ENCODE measurements around the gene EPOP. TPM values are rescaled to one million over a fixed set of nuclear protein-coding genes. Genes with fewer than 3 reads are reported as not detected.
A peak's percentile ranks its signal among the peaks of the same experiment; 100 is the strongest.

The EPOP gene
- total RNA-seq, 1 donor from 2014 or later = 0.46 TPM

- ATAC-seq (ENCODE audit: poor library complexity) = no peak
- DNase-seq = no peak
- intact Hi-C loops (cut with DNase I) = no loop called here
Observed at GRCh38 chr17:38707678-38708351, 33.1 kb upstream of the EPOP start.

GRCh38 chr17:38706505-38707216 lies 31.9 kb upstream of the EPOP start:
- DNase-seq (no peak), ATAC-seq (ENCODE audit: poor library complexity) (no peak)
- intact Hi-C loops (cut with DNase I) = no loop called here

- ATAC-seq (ENCODE audit: poor library complexity) (no peak), DNase-seq (peak; percentile 80)
- intact Hi-C loops (cut with DNase I) = no loop called here
Observed at GRCh38 chr17:38705803-38706504, 31.2 kb upstream of the EPOP start.

- DNase-seq (no peak), ATAC-seq (ENCODE audit: poor library complexity) (no peak)
- intact Hi-C loops (cut with DNase I) = no loop called here
Observed at GRCh38 chr17:38705523-38705802, 30.7 kb upstream of the EPOP start.

GRCh38 chr17:38704606-38705522 lies 30.1 kb upstream of the EPOP start, which contains the start of gene MLLT6:
MLLT6 (plus strand) TSS chr17:38705273; CDS start chr17:38705633, 360 bp downstream.
- intact Hi-C loops (cut with DNase I) = loop anchor here (5.0 kb wide), 1 partner anchor 32 kb away; no protein-coding TSS in a partner anchor
- peak; percentile 89 for DNase-seq
- peak; percentile 49 for ATAC-seq (ENCODE audit: poor library complexity)

- peak; percentile 88 for DNase-seq
- peak; percentile 53 for ATAC-seq (ENCODE audit: poor library complexity)
- intact Hi-C loops (cut with DNase I) = loop anchor here (5.0 kb wide), 1 partner anchor 33 kb away; no protein-coding TSS in a partner anchor
Observed at GRCh38 chr17:38703742-38704605, 29.2 kb upstream of the EPOP start.

- peak; percentile 55 for DNase-seq
- peak; percentile 0 for ATAC-seq (ENCODE audit: poor library complexity)
- intact Hi-C loops (cut with DNase I) = loop anchor here (5.0 kb wide), 1 partner anchor 34 kb away; no protein-coding TSS in a partner anchor
Observed at GRCh38 chr17:38702916-38703741, 28.4 kb upstream of the EPOP start.

GRCh38 chr17:38702166-38702915 lies 27.6 kb upstream of the EPOP start:
- intact Hi-C loops (cut with DNase I) = loop anchor here (5.0 kb wide), 1 partner anchor 35 kb away; no protein-coding TSS in a partner anchor
- DNase-seq (peak; percentile 91), ATAC-seq (ENCODE audit: poor library complexity) (peak; percentile 71)

- intact Hi-C loops (cut with DNase I) = loop anchor here (5.0 kb wide), 1 partner anchor 36 kb away; no protein-coding TSS in a partner anchor
- ATAC-seq (ENCODE audit: poor library complexity) (peak; percentile 0), DNase-seq (peak; percentile 54)
Observed at GRCh38 chr17:38701504-38702165, 26.9 kb upstream of the EPOP start.

- intact Hi-C loops (cut with DNase I) = no loop called here
- no peak for DNase-seq
- no peak for ATAC-seq (ENCODE audit: poor library complexity)
Observed at GRCh38 chr17:38698760-38699159, 24.0 kb upstream of the EPOP start.

GRCh38 chr17:38697061-38697820 lies 22.5 kb upstream of the EPOP start:
- ATAC-seq (ENCODE audit: poor library complexity) = no peak
- no peak for DNase-seq
- intact Hi-C loops (cut with DNase I) = no loop called here

- ATAC-seq (ENCODE audit: poor library complexity) = peak; percentile 97
- DNase-seq = peak; percentile 95
- intact Hi-C loops (cut with DNase I) = no loop called here
Observed at GRCh38 chr17:38693700-38694329, 19.1 kb upstream of the EPOP start.

GRCh38 chr17:38691154-38691553 lies 16.4 kb upstream of the EPOP start:
- ATAC-seq (ENCODE audit: poor library complexity) = no peak
- intact Hi-C loops (cut with DNase I) = no loop called here
- DNase-seq = no peak

GRCh38 chr17:38690386-38690785 lies 15.6 kb upstream of the EPOP start:
- intact Hi-C loops (cut with DNase I) = no loop called here
- no peak for ATAC-seq (ENCODE audit: poor library complexity)
- DNase-seq = no peak
